Neural progenitor cell (in vitro differentiated cells): ENCODE results near the gene IRF5. TPM values are rescaled to one million over a fixed set of nuclear protein-coding genes. Genes with fewer than 3 reads are reported as not detected.

Experiments
- DNase-seq: peaks from one replicate; pipeline ENCODE4 v3.0.0-alpha.2; 2016; ENCODE audit warnings: low spot score
- H2AFZ ChIP-seq: fragments of 200-600 bp; sonication (generic); replicated peaks from 2 replicates; pipeline ENCODE4 v1.6.1; 2016; ENCODE audit warnings: antibody characterized with exemption
- H3F3A ChIP-seq: fragments of 200-600 bp; sonication (generic); 2 replicates; pipeline ENCODE4 v1.6.1; 2016; ENCODE audit warnings: antibody characterized with exemption, low read depth
- H3K27ac ChIP-seq: fragments of 200-600 bp; sonication (generic); 2 replicates; pipeline ENCODE4 v1.5.1; 2016; ENCODE audit warnings: mild to moderate bottlenecking
- H3K27me3 ChIP-seq: fragments of 200-600 bp; sonication (generic); 2 replicates; pipeline ENCODE4 v1.6.1; 2016; ENCODE audit warnings: mild to moderate bottlenecking, moderate library complexity
- H3K36me3 ChIP-seq: fragments of 200-600 bp; sonication (generic); 2 replicates; pipeline ENCODE4 v1.5.1; 2016
- H3K4me1 ChIP-seq: fragments of 200-600 bp; sonication (generic); 2 replicates; pipeline ENCODE4 v1.6.1; 2016; ENCODE audit warnings: mixed run types
- H3K4me2 ChIP-seq: fragments of 200-600 bp; sonication (generic); 2 replicates; pipeline ENCODE4 v1.6.1; 2016
- H3K4me3 ChIP-seq: fragments of 200-600 bp; sonication (generic); 2 replicates; pipeline ENCODE4 v1.5.1; 2016
- H3K79me2 ChIP-seq: fragments of 200-600 bp; sonication (generic); 2 replicates; pipeline ENCODE4 v1.6.1; 2016; ENCODE audit warnings: low read depth
- H3K9ac ChIP-seq: fragments of 200-600 bp; sonication (generic); 2 replicates; pipeline ENCODE4 v1.6.1; 2016
- H3K9me3 ChIP-seq: fragments of 200-600 bp; sonication (generic); 2 replicates; pipeline ENCODE4 v1.5.1; 2016; ENCODE audit warnings: low read depth
- H4K20me1 ChIP-seq: fragments of 200-600 bp; sonication (generic); 2 replicates; pipeline ENCODE4 v1.6.1; 2016; ENCODE audit warnings: low read depth
- H3K27ac Mint-ChIP-seq: 3 replicates; pipeline ENCODE4 v1.8.0; 2021; ENCODE audit warnings: mixed read lengths
- H3K27me3 Mint-ChIP-seq: 2 replicates; pipeline ENCODE4 v1.8.0; 2022; ENCODE audit warnings: low read depth, mild to moderate bottlenecking, inconsistent platforms, moderate library complexity, mixed read lengths; ENCODE audit not compliant: insufficient read depth
- H3K36me3 Mint-ChIP-seq: 3 replicates; pipeline ENCODE4 v1.8.0; 2021; ENCODE audit warnings: mixed read lengths
- H3K4me1 Mint-ChIP-seq: 3 replicates; pipeline ENCODE4 v1.8.0; 2021; ENCODE audit warnings: mixed read lengths
- H3K4me3 Mint-ChIP-seq: 3 replicates; pipeline ENCODE4 v1.8.0; 2021; ENCODE audit warnings: mild to moderate bottlenecking, moderate library complexity, mixed read lengths
- H3K9me3 Mint-ChIP-seq: 3 replicates; pipeline ENCODE4 v1.8.0; 2020; ENCODE audit warnings: mixed read lengths
- EZH2 ChIP-seq: fragments of 200-600 bp; sonication (generic); IDR thresholded peaks from 2 replicates; pipeline ENCODE4 v1.6.1; 2017; ENCODE audit warnings: antibody characterized with exemption, mild to moderate bottlenecking, moderate library complexity
- EZH2phosphoT487 ChIP-seq: fragments of 200-600 bp; sonication (generic); IDR thresholded peaks from 2 replicates; pipeline ENCODE4 v1.6.1; 2017; ENCODE audit warnings: antibody characterized with exemption
- total RNA-seq: library from RNA; depleted of rRNA; stranded (reverse); fragments of >200 nt; gene quantifications from 2 replicates; pipeline ENCODE4 v1.2.3, GENCODE V29; 2015; ENCODE audit warnings: low replicate concordance
- TF ChIP-seq, protein P1 (sequence below): fragments of 200-600 bp; sonication (generic); IDR thresholded peaks from 2 replicates; pipeline ENCODE4 v1.5.1; 2017; ENCODE audit warnings: antibody characterized with exemption, mild to moderate bottlenecking

Gene IRF5
- total RNA-seq, 1 donor from 2014 or later: 0.22 TPM

DNA sequence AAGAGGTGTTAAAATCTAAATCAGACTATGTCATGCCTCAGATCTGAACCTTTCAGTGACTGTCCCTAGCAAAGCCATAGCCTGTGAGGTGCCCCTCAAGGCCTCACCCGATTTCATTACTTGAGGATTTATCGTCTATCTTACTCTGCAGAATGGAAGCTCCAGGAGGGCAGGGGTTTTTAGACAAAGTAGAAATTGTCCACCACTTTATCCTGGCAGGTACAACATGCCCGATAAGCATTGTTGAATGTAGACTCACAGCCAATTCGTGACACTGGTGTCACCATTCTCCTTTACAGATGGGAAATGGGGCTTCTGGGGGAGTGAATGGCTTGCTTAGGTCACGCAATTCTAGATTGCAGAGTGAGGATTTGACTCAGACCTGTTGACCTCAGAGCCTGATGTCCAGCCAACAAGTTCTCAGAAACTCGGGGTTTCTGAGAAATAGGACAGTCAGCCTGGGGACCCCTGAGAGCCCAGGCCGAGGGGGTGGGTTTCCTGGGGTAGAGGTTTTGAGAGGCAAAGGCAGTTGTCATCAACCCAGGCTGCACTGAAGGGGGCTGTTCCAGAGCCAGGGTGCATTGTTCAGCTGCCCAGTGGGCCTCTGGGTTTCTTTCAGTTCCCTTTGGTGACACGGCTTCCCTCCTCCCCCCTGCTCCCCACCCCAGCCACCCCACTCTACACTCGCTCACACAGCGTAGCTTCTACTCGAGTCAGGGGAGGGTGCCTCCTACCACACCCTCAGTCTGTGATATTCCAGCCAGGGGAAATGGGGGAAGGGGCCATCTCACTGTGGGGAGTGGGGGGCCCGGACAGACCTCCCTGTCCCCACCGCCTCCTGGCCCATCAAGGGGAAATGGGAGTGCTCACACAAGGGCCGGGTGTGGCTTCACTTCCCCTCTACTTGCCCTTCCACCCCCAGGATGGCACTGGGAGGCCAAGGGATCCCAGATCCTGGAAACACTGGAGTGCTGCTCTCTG is 3.1 kb upstream of the IRF5 start:
- Mint-ChIP-seq H3K36me3 (peaks cover 4% of the 10 kb centered on the region), H3K27ac (no peak overlapping the region), H3K9me3 (peaks cover 4% of the 10 kb centered on the region), H3K4me1 (peaks cover 13% of the 10 kb centered on the region), H3K27me3 (peaks cover 32% of the 10 kb centered on the region), H3K4me3 (no peak overlapping the region)
- Histone ChIP-seq H3K9me3 (no peaks in the 10 kb centered on the region), H3K27me3 (peaks cover 55% of the 10 kb centered on the region), H3F3A (peaks cover 6% of the 10 kb centered on the region), H3K27ac (no peak overlapping the region), H2AFZ (no peak overlapping the region), H3K4me2 (no peak overlapping the region), H3K36me3 (no peaks in the 10 kb centered on the region), H3K4me3 (no peak overlapping the region), H3K4me1 (no peaks in the 10 kb centered on the region), H4K20me1 (no peaks in the 10 kb centered on the region), H3K79me2 (no peaks in the 10 kb centered on the region), H3K9ac (no peak overlapping the region)
- no peak for DNase-seq
- no peak for TF ChIP-seq EZH2
- no peak for TF ChIP-seq EZH2phosphoT487
- TF ChIP-seq, protein P1, sequence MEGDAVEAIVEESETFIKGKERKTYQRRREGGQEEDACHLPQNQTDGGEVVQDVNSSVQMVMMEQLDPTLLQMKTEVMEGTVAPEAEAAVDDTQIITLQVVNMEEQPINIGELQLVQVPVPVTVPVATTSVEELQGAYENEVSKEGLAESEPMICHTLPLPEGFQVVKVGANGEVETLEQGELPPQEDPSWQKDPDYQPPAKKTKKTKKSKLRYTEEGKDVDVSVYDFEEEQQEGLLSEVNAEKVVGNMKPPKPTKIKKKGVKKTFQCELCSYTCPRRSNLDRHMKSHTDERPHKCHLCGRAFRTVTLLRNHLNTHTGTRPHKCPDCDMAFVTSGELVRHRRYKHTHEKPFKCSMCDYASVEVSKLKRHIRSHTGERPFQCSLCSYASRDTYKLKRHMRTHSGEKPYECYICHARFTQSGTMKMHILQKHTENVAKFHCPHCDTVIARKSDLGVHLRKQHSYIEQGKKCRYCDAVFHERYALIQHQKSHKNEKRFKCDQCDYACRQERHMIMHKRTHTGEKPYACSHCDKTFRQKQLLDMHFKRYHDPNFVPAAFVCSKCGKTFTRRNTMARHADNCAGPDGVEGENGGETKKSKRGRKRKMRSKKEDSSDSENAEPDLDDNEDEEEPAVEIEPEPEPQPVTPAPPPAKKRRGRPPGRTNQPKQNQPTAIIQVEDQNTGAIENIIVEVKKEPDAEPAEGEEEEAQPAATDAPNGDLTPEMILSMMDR: no peak

DNA sequence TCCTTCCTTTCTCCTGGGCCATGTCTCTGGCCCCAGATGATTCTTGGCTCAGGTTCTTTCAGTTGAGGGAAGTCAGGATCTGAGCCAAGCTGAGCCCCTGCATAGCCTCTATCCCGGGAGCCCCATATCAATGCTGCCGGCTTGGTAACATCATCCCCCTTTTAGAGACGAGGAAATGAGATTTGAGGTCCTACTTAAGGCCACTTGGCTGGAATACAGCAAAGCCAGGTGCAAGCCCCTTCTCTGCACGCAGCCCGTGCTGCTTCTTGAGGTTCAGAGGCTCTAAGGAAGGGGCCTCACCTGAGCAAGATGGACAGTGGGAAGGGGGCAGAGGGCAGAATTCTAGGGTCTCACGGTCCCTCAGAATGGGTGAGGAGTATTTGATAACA is 2.4 kb upstream of the IRF5 start:
- Histone ChIP-seq H3F3A (peaks cover 6% of the 10 kb centered on the region), H3K9me3 (no peaks in the 10 kb centered on the region), H3K9ac (no peak overlapping the region), H3K4me2 (no peak overlapping the region), H3K27ac (no peak overlapping the region), H3K36me3 (no peaks in the 10 kb centered on the region), H3K79me2 (no peaks in the 10 kb centered on the region), H3K27me3 (peaks cover 62% of the 10 kb centered on the region), H2AFZ (no peak overlapping the region), H4K20me1 (no peaks in the 10 kb centered on the region), H3K4me3 (no peak overlapping the region), H3K4me1 (no peaks in the 10 kb centered on the region)
- DNase-seq: no peak
- Mint-ChIP-seq H3K4me3 (no peak overlapping the region), H3K9me3 (peaks cover 4% of the 10 kb centered on the region), H3K27ac (no peak overlapping the region), H3K36me3 (peaks cover 4% of the 10 kb centered on the region), H3K4me1 (peaks cover 13% of the 10 kb centered on the region), H3K27me3 (peaks cover 39% of the 10 kb centered on the region)
- TF ChIP-seq, protein P1: no peak
- TF ChIP-seq EZH2 (no peak), EZH2phosphoT487 (no peak)

DNA sequence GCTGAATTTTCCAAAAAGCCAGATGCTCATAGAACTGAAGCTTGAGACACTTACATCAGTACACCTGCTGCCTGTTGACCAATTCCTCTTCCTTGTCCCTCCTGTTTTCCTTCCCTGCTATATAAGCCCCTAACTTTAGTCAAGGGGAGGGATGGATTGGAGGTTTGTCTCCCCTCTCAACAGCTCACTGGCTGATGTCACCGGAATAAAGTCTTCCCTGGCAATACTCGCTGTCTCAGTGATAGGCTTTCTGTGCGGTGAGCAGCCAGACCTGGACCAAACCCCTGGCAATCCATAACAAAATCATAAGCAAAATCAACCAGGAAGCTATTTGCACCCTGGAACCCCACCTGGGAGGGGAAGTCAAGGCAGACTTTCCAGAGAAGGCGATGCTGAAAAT is 929 bp upstream of the IRF5 start:
- no peaks in the 10 kb centered on the region for H3K36me3 ChIP-seq
- no peaks in the 10 kb centered on the region for H4K20me1 ChIP-seq
- H3K4me1 ChIP-seq: no peaks in the 10 kb centered on the region
- no peak overlapping the region for H3K9ac ChIP-seq
- TF ChIP-seq EZH2phosphoT487 (no peak), EZH2 (no peak)
- TF ChIP-seq, protein P1: no peak
- Mint-ChIP-seq H3K27ac (no peak overlapping the region), H3K4me3 (peak overlapping the region; percentile 57), H3K27me3 (peaks cover 49% of the 10 kb centered on the region), H3K4me1 (peaks cover 15% of the 10 kb centered on the region), H3K9me3 (peaks cover 4% of the 10 kb centered on the region), H3K36me3 (peaks cover 4% of the 10 kb centered on the region)
- H3K27me3 ChIP-seq: peaks cover 66% of the 10 kb centered on the region
- no peak overlapping the region for H2AFZ ChIP-seq
- peaks cover 6% of the 10 kb centered on the region for H3F3A ChIP-seq
- H3K9me3 ChIP-seq: no peaks in the 10 kb centered on the region
- no peak overlapping the region for H3K4me2 ChIP-seq
- H3K27ac ChIP-seq: no peak overlapping the region
- H3K4me3 ChIP-seq: no peak overlapping the region
- H3K79me2 ChIP-seq: no peaks in the 10 kb centered on the region
- DNase-seq: no peak
